OCI-LY3 (cell line): Measurements from ENCODE around the gene JUP.

Experiments used
- CTCF ChIP-seq: fragments of 200-600, 300-600 bp; sonication (generic); IDR thresholded peaks from 2 replicates; pipeline ENCODE4 v1.5.1; 2014; ENCODE audit warnings: antibody characterized with exemption, low read length, low read depth
- EZH2phosphoT487 ChIP-seq: fragments of 200-600 bp; shearing (Covaris generic); IDR thresholded peaks from 2 replicates; pipeline ENCODE4 v1.6.1; 2018; ENCODE audit warnings: antibody characterized with exemption, mixed run types, low read depth

GRCh38 chr17:41707803-41708669 lies 78.5 kb downstream of the JUP start:
- TF ChIP-seq CTCF (no peak), EZH2phosphoT487 (no peak)
